Mesendoderm (in vitro differentiated cells): ENCODE data around the gene SESTD1.
A peak's percentile ranks its signal among the peaks of the same experiment; 100 is the strongest.
"Not testable (repeated sequence)": the region's sequence is repeated elsewhere in the genome, so short reads cannot be mapped to it uniquely, and the experiment has no call there.

ENCODE experiments used
- DNase-seq: peaks from one replicate; pipeline ENCODE4 v3.0.0; 2013
- H2AK5ac ChIP-seq: 2 replicates; pipeline ENCODE4 v1.6.1; 2013; ENCODE audit warnings: low read length, inconsistent platforms
- H2BK120ac ChIP-seq: 2 replicates; pipeline ENCODE4 v1.6.1; 2013; ENCODE audit warnings: low read depth, mild to moderate bottlenecking, low read length, moderate library complexity, mixed read lengths
- H2BK15ac ChIP-seq: replicated peaks from 2 replicates; pipeline ENCODE4 v1.6.1; 2013; ENCODE audit warnings: low read depth, mild to moderate bottlenecking, moderate library complexity
- H2BK5ac ChIP-seq: 2 replicates; pipeline ENCODE4 v1.6.1; 2013; ENCODE audit warnings: low read length, inconsistent platforms
- H3K18ac ChIP-seq: 2 replicates; pipeline ENCODE4 v1.6.1; 2013; ENCODE audit warnings: mild to moderate bottlenecking, low read length, mixed read lengths
- H3K23ac ChIP-seq: one replicate; pipeline ENCODE4 v1.6.1; 2013; ENCODE audit warnings: low read length
- H3K27ac ChIP-seq: 2 replicates; pipeline ENCODE4 v1.5.1; 2013; ENCODE audit warnings: low read depth, mild to moderate bottlenecking, inconsistent platforms, low read length, moderate library complexity
- H3K27me3 ChIP-seq: 2 replicates; pipeline ENCODE4 v1.6.1; 2013; ENCODE audit warnings: low read length, control low read depth, mild to moderate bottlenecking, inconsistent platforms; ENCODE audit not compliant: insufficient read depth, poor library complexity
- H3K36me3 ChIP-seq: 2 replicates; pipeline ENCODE4 v1.6.1; 2013; ENCODE audit warnings: low read length, inconsistent platforms; ENCODE audit not compliant: control insufficient read depth, insufficient read depth
- H3K4ac ChIP-seq: one replicate; pipeline ENCODE4 v1.6.1; 2013; ENCODE audit warnings: low read depth, mild to moderate bottlenecking, low read length, moderate library complexity
- H3K4me1 ChIP-seq: 2 replicates; pipeline ENCODE4 v1.6.1; 2013; ENCODE audit warnings: low read depth, low read length, inconsistent platforms; ENCODE audit not compliant: control insufficient read depth
- H3K4me2 ChIP-seq: 2 replicates; pipeline ENCODE4 v1.6.1; 2013; ENCODE audit warnings: low read length
- H3K4me3 ChIP-seq: 2 replicates; pipeline ENCODE4 v1.5.1; 2013; ENCODE audit warnings: mild to moderate bottlenecking, low read length
- H3K56ac ChIP-seq: one replicate; pipeline ENCODE4 v1.6.1; 2013; ENCODE audit warnings: low read length
- H3K79me1 ChIP-seq: 2 replicates; pipeline ENCODE4 v1.6.1; 2013; ENCODE audit warnings: low read length, inconsistent platforms
- H3K79me2 ChIP-seq: 2 replicates; pipeline ENCODE4 v1.6.1; 2013; ENCODE audit warnings: mild to moderate bottlenecking, low read length; ENCODE audit not compliant: control insufficient read depth, insufficient read depth
- H3K9ac ChIP-seq: 2 replicates; pipeline ENCODE4 v1.6.1; 2013; ENCODE audit warnings: low read length, inconsistent platforms
- H4K5ac ChIP-seq: one replicate; pipeline ENCODE4 v1.6.1; 2013; ENCODE audit warnings: low read length
- H4K8ac ChIP-seq: one replicate; pipeline ENCODE4 v1.6.1; 2013; ENCODE audit warnings: low read depth, mild to moderate bottlenecking, control low read depth, low read length, moderate library complexity
- WGBS: extraction: QIAGEN DNeasy Blood & Tissue Kit; methylation state at CpG from one replicate; pipeline ENCODE4 v1.1.7; 2013; ENCODE audit warnings: low lambda C conversion rate, missing lambda C conversion rate; ENCODE audit not compliant: insufficient coverage; ENCODE audit errors: extremely low coverage; 5-methylcytosine and 5-hydroxymethylcytosine counted together

SESTD1 gene

DNA sequence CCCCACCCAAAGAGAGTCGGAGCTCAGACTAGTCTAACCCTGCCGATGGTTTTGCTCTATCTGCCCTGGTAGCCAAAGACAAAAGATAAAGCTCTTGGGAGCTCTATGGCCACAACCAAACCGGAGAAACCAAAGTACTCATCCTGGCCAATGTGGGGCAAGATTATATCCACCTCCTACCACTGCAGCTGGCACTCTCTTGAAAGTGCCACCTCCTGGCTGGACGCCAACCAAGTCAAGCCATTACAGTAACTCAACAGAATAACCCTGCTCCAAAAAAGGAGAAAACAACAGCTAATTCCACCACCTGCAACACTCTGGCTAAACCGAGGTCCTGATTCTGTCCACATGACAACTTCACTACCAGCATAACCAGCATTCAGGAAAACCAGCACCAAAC, 57.6 kb downstream of the SESTD1 start:
- Histone ChIP-seq H3K4ac (no peak overlapping the region), H3K36me3 (no peaks in the 10 kb centered on the region), H3K4me3 (no peak overlapping the region), H4K8ac (no peak overlapping the region), H2BK5ac (no peak overlapping the region), H3K18ac (no peak overlapping the region), H3K79me2 (no peaks in the 10 kb centered on the region), H2AK5ac (no peak overlapping the region), H3K23ac (no peak overlapping the region), H2BK15ac (no peak overlapping the region), H3K56ac (no peak overlapping the region), H3K27ac (no peak overlapping the region), H3K27me3 (no peaks in the 10 kb centered on the region), H4K5ac (no peak overlapping the region), H3K4me2 (no peak overlapping the region), H3K79me1 (no peaks in the 10 kb centered on the region), H3K9ac (no peak overlapping the region), H3K4me1 (no peaks in the 10 kb centered on the region), H2BK120ac (no peak overlapping the region)
- DNase-seq: no peak
- WGBS: no CpG with 5 or more reads among the region's 5 CpGs

- peak; percentile 58 for DNase-seq
- Histone ChIP-seq H3K9ac (no peak overlapping the region), H3K4me2 (no peak overlapping the region), H3K36me3 (no peaks in the 10 kb centered on the region), H3K79me2 (no peaks in the 10 kb centered on the region), H3K27me3 (no peaks in the 10 kb centered on the region), H3K23ac (no peak overlapping the region), H3K4me3 (no peak overlapping the region), H2BK120ac (no peak overlapping the region), H3K27ac (no peak overlapping the region), H3K79me1 (no peaks in the 10 kb centered on the region), H2BK5ac (no peak overlapping the region), H3K18ac (no peak overlapping the region), H3K4me1 (no peaks in the 10 kb centered on the region), H3K56ac (no peak overlapping the region), H4K8ac (no peak overlapping the region), H2AK5ac (no peak overlapping the region), H3K4ac (no peak overlapping the region), H4K5ac (no peak overlapping the region), H2BK15ac (no peak overlapping the region)
- no CpG with 5 or more reads among the region's 3 CpGs for WGBS
Measured at GRCh38 chr2:179201869-179202268, 62.8 kb downstream of the SESTD1 start.

- not testable (repeated sequence) for H3K4me3 ChIP-seq, H3K4ac ChIP-seq
Measured at GRCh38 chr2:179195926-179196590, 68.6 kb downstream of the SESTD1 start.

DNA sequence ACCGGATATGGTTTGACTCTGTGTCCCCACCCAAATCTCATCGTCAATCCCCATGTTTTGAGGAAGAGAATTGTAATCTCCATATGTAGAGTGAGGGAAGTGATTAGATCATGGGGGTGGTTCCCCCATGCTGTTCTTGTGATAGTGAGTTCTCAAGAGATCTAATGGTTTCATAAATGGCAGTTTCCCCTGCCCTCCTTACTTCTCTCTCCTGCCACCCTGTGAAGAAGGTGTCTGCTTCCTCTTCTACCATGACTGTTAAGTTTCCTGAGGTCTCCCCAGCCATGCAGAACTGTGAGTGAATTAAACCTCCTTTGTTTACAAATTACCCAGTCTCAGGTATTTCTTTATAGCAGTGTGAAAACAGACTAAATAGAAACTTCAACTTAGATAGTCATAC, 69.5 kb downstream of the SESTD1 start:
- WGBS: no CpG with 5 or more reads among the region's 2 CpGs
- no peaks in the 10 kb centered on the region for H3K27me3 ChIP-seq

More at GRCh38 chr2:179195926-179196590, 68.6 kb downstream of the SESTD1 start:
- not testable (repeated sequence) for H2BK5ac ChIP-seq, H3K18ac ChIP-seq, H3K27ac ChIP-seq, H2BK120ac ChIP-seq, H3K79me1 ChIP-seq, H3K79me2 ChIP-seq, H3K23ac ChIP-seq, DNase-seq, H3K4me2 ChIP-seq, H2AK5ac ChIP-seq, H4K8ac ChIP-seq, H2BK15ac ChIP-seq, H3K4me1 ChIP-seq, H3K9ac ChIP-seq, H3K27me3 ChIP-seq, H3K36me3 ChIP-seq, H4K5ac ChIP-seq, H3K56ac ChIP-seq
- no CpG with 5 or more reads among the region's 23 CpGs for WGBS

GRCh38 chr2:179193759-179194394, 70.8 kb downstream of the SESTD1 start:
- DNase-seq: no peak
- no peak overlapping the region for H3K23ac ChIP-seq
- H3K4me2 ChIP-seq: no peak overlapping the region
- no peaks in the 10 kb centered on the region for H3K4me1 ChIP-seq
- H4K5ac ChIP-seq: no peak overlapping the region
- H3K27ac ChIP-seq: no peak overlapping the region
- no peak overlapping the region for H4K8ac ChIP-seq
- peaks cover 1% of the 10 kb centered on the region for H3K79me2 ChIP-seq
- no peak overlapping the region for H3K18ac ChIP-seq
- H3K4ac ChIP-seq: no peak overlapping the region
- H3K56ac ChIP-seq: no peak overlapping the region
- H3K79me1 ChIP-seq: peaks cover 5% of the 10 kb centered on the region
- no peak overlapping the region for H3K4me3 ChIP-seq
- no CpG with 5 or more reads among the region's 3 CpGs for WGBS
- no peak overlapping the region for H3K9ac ChIP-seq
- H2BK15ac ChIP-seq: no peak overlapping the region
- no peaks in the 10 kb centered on the region for H3K36me3 ChIP-seq
- no peak overlapping the region for H2BK120ac ChIP-seq
- no peak overlapping the region for H2AK5ac ChIP-seq
- H2BK5ac ChIP-seq: no peak overlapping the region
- H3K27me3 ChIP-seq: no peaks in the 10 kb centered on the region

More for the DNA sequence above, 69.5 kb downstream of the SESTD1 start:
- Histone ChIP-seq H2BK120ac (no peak overlapping the region), H3K4me2 (no peak overlapping the region), H3K4ac (no peak overlapping the region), H3K36me3 (no peaks in the 10 kb centered on the region), H3K18ac (no peak overlapping the region), H3K56ac (no peak overlapping the region), H4K8ac (no peak overlapping the region), H3K79me1 (peaks cover 5% of the 10 kb centered on the region), H2BK5ac (no peak overlapping the region), H3K9ac (no peak overlapping the region), H3K23ac (no peak overlapping the region), H3K27ac (no peak overlapping the region), H3K4me3 (no peak overlapping the region), H3K4me1 (no peaks in the 10 kb centered on the region), H3K79me2 (peaks cover 1% of the 10 kb centered on the region), H4K5ac (no peak overlapping the region), H2BK15ac (no peak overlapping the region), H2AK5ac (no peak overlapping the region)
- peak; percentile 23 for DNase-seq
